Measurements from ENCODE around the gene MYF5.

MYF5 gene

DNA sequence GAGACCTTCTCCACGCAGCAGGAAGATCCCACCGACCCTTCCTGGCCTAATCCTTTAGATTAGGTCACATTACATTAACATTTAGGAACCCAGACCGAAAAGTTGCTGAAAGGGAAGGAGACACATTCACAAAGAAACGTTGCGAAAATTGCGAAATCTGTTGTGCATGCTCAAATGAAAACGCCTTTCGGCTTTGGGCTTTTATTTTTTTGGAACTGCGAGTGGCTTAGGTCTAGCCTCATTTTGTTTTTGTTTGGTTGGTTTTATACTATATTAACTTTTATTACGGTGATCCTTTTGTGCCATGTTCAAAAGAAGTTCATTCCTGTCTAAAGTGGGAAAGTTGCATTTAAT is 7.8 kb upstream of the MYF5 start:
- Histone ChIP-seq H3K4me1 (ENCODE audit: control insufficient read depth, low read depth, low read length) (no peaks in the 10 kb centered on the region), H3K36me3 (ENCODE audit: control insufficient read depth, insufficient read depth, low read length) (no peaks in the 10 kb centered on the region), H3K4ac (ENCODE audit: low read depth, low read length) (no peak overlapping the region), H3K79me1 (ENCODE audit: low read length) (no peaks in the 10 kb centered on the region), H3K18ac (ENCODE audit: low read length) (no peak overlapping the region), H3K27ac (ENCODE audit: low read depth, low read length) (no peak overlapping the region), H2BK15ac (replicated peaks; ENCODE audit: low read depth) (no peak overlapping the region), H3K4me2 (ENCODE audit: low read length) (peak overlapping the region; percentile 28), H3K56ac (ENCODE audit: low read length) (peak overlapping the region; percentile 59), H3K79me2 (ENCODE audit: control insufficient read depth, insufficient read depth, low read length) (no peaks in the 10 kb centered on the region), H3K27me3 (ENCODE audit: insufficient read depth, low read length, poor library complexity) (peaks cover 18% of the 10 kb centered on the region), H4K5ac (ENCODE audit: low read length) (no peak overlapping the region), H2BK120ac (ENCODE audit: low read depth, low read length) (no peak overlapping the region), H3K4me3 (ENCODE audit: low read length) (no peak overlapping the region), H2BK5ac (ENCODE audit: low read length) (no peak overlapping the region), H4K8ac (ENCODE audit: low read depth, low read length) (no peak overlapping the region), H3K23ac (ENCODE audit: low read length) (no peak overlapping the region), H2AK5ac (ENCODE audit: low read length) (no peak overlapping the region), H3K9ac (ENCODE audit: low read length) (peak overlapping the region; percentile 4)
- DNase-seq: peak; percentile 14
- WGBS (ENCODE audit: extremely low coverage, insufficient coverage, low lambda C conversion rate): no CpG with 5 or more reads among the region's 10 CpGs

DNA sequence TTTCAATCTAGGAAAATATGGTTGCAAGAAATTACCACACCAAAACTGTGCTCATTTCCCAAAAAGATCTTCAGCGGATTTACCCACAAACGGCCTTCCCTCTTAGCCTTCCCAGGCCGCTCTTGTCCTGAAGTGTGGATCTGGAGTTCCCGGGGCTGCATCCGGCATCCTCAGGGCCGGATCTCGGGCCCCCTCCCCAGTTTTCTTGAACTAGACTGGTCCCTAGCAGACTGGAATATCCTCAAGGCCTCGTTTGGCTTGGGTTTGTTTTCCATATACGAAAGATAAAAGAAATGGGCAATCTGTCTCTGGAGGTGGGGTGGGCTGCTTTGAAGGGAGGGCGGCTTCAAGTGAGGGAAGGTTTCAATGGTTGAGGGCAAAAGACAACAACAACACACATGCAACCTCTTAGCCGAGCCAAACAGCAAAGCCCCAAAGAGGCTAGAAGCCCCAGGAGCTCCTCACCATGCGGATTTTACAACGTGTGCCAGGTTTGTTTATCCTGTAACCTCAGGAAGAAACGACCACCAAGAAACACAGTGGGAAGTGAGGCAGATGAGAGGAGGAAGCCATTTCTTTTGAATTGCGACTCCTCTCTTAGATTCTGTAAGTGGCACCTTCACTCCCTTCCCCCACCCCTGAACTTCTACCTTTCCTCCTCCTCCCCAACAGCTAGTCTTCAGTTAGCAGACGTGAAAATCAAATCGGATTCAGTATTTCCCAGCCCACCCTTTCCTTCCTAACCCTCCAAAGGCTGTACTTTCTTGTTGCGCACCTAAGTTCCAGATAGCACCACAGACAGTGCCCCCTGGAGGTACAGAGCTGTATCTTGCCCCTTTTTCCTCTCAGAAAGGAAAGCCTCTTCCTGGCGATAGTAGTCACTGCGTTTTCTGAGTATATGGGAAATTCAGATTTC is 6.6 kb upstream of the MYF5 start:
- Histone ChIP-seq H3K79me1 (ENCODE audit: low read length) (no peaks in the 10 kb centered on the region), H3K79me2 (ENCODE audit: control insufficient read depth, insufficient read depth, low read length) (no peaks in the 10 kb centered on the region), H2BK5ac (ENCODE audit: low read length) (no peak overlapping the region), H3K27ac (ENCODE audit: low read depth, low read length) (no peak overlapping the region), H3K4ac (ENCODE audit: low read depth, low read length) (no peak overlapping the region), H3K56ac (ENCODE audit: low read length) (no peak overlapping the region), H3K9ac (ENCODE audit: low read length) (no peak overlapping the region), H3K27me3 (ENCODE audit: insufficient read depth, low read length, poor library complexity) (peaks cover 18% of the 10 kb centered on the region), H4K5ac (ENCODE audit: low read length) (no peak overlapping the region), H3K4me3 (ENCODE audit: low read length) (no peak overlapping the region), H3K4me1 (ENCODE audit: control insufficient read depth, low read depth, low read length) (peaks cover 3% of the 10 kb centered on the region), H4K8ac (ENCODE audit: low read depth, low read length) (no peak overlapping the region), H3K23ac (ENCODE audit: low read length) (no peak overlapping the region), H3K36me3 (ENCODE audit: control insufficient read depth, insufficient read depth, low read length) (no peaks in the 10 kb centered on the region), H3K18ac (ENCODE audit: low read length) (peak overlapping the region; percentile 60), H2BK120ac (ENCODE audit: low read depth, low read length) (no peak overlapping the region), H2BK15ac (replicated peaks; ENCODE audit: low read depth) (no peak overlapping the region), H2AK5ac (ENCODE audit: low read length) (no peak overlapping the region), H3K4me2 (ENCODE audit: low read length) (peak overlapping the region; percentile 25)
- no CpG with 5 or more reads among the region's 20 CpGs for WGBS (ENCODE audit: extremely low coverage, insufficient coverage, low lambda C conversion rate)
- DNase-seq: peak; percentile 77

DNA sequence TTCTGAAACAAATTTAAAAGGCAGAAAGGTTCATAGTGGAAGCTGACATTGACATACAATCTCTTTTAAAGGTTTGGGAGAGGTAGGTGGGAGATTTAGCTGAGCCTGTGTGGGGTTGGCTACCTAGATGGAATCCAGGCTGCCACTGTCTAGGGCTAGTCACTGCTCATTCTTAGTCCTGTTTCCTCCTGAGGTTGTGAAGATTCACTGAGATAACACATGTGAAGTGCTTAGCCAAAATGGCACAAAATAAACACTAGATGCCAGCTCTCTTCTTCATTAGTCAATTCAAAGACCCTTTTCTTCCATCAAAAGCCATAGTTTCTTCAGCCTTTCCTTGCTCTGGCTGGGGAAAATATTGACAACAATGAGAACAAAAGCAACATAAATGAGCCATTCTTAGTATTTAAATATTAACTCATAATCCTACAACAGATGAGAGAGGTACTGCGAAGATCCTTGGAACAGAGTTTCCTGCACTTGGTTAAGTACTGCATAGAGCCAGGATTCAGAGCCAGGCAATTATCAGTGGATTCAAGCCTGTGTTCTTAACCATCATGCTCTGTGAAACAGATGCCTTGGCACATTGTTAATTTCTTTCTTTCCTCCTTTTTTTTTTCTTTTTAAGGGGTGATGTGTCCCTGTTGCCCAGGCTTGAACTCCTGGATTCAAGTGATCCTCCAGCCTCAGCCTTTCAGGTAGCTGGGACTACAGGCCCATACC is 5.8 kb upstream of the MYF5 start:
- Histone ChIP-seq H4K5ac (ENCODE audit: low read length) (no peak overlapping the region), H3K79me2 (ENCODE audit: control insufficient read depth, insufficient read depth, low read length) (no peaks in the 10 kb centered on the region), H3K9ac (ENCODE audit: low read length) (no peak overlapping the region), H3K23ac (ENCODE audit: low read length) (no peak overlapping the region), H3K4ac (ENCODE audit: low read depth, low read length) (no peak overlapping the region), H4K8ac (ENCODE audit: low read depth, low read length) (no peak overlapping the region), H3K4me1 (ENCODE audit: control insufficient read depth, low read depth, low read length) (peaks cover 4% of the 10 kb centered on the region), H2AK5ac (ENCODE audit: low read length) (no peak overlapping the region), H3K4me2 (ENCODE audit: low read length) (no peak overlapping the region), H3K79me1 (ENCODE audit: low read length) (no peaks in the 10 kb centered on the region), H3K27ac (ENCODE audit: low read depth, low read length) (no peak overlapping the region), H2BK15ac (replicated peaks; ENCODE audit: low read depth) (no peak overlapping the region), H2BK120ac (ENCODE audit: low read depth, low read length) (no peak overlapping the region), H3K36me3 (ENCODE audit: control insufficient read depth, insufficient read depth, low read length) (no peaks in the 10 kb centered on the region), H3K27me3 (ENCODE audit: insufficient read depth, low read length, poor library complexity) (peaks cover 18% of the 10 kb centered on the region), H3K18ac (ENCODE audit: low read length) (no peak overlapping the region), H3K4me3 (ENCODE audit: low read length) (no peak overlapping the region), H2BK5ac (ENCODE audit: low read length) (no peak overlapping the region), H3K56ac (ENCODE audit: low read length) (no peak overlapping the region)
- no CpG with 5 or more reads among the region's 1 CpG for WGBS (ENCODE audit: extremely low coverage, insufficient coverage, low lambda C conversion rate)
- no peak for DNase-seq

- Histone ChIP-seq H2BK15ac (replicated peaks; ENCODE audit: low read depth) (no peak overlapping the region), H2AK5ac (ENCODE audit: low read length) (no peak overlapping the region), H3K23ac (ENCODE audit: low read length) (no peak overlapping the region), H3K4ac (ENCODE audit: low read depth, low read length) (no peak overlapping the region), H4K8ac (ENCODE audit: low read depth, low read length) (no peak overlapping the region), H3K79me1 (ENCODE audit: low read length) (no peaks in the 10 kb centered on the region), H2BK120ac (ENCODE audit: low read depth, low read length) (no peak overlapping the region), H3K9ac (ENCODE audit: low read length) (no peak overlapping the region), H3K4me1 (ENCODE audit: control insufficient read depth, low read depth, low read length) (peaks cover 5% of the 10 kb centered on the region), H3K36me3 (ENCODE audit: control insufficient read depth, insufficient read depth, low read length) (no peaks in the 10 kb centered on the region), H3K56ac (ENCODE audit: low read length) (no peak overlapping the region), H3K4me2 (ENCODE audit: low read length) (no peak overlapping the region), H3K79me2 (ENCODE audit: control insufficient read depth, insufficient read depth, low read length) (no peaks in the 10 kb centered on the region), H3K18ac (ENCODE audit: low read length) (no peak overlapping the region), H3K27me3 (ENCODE audit: insufficient read depth, low read length, poor library complexity) (peaks cover 12% of the 10 kb centered on the region), H2BK5ac (ENCODE audit: low read length) (no peak overlapping the region), H3K27ac (ENCODE audit: low read depth, low read length) (no peak overlapping the region), H4K5ac (ENCODE audit: low read length) (no peak overlapping the region), H3K4me3 (ENCODE audit: low read length) (no peak overlapping the region)
- WGBS (ENCODE audit: extremely low coverage, insufficient coverage, low lambda C conversion rate): no CpG with 5 or more reads among the region's 1 CpG
- DNase-seq: no peak
Measured at GRCh38 chr12:80711866-80712265, 4.8 kb upstream of the MYF5 start.

DNA sequence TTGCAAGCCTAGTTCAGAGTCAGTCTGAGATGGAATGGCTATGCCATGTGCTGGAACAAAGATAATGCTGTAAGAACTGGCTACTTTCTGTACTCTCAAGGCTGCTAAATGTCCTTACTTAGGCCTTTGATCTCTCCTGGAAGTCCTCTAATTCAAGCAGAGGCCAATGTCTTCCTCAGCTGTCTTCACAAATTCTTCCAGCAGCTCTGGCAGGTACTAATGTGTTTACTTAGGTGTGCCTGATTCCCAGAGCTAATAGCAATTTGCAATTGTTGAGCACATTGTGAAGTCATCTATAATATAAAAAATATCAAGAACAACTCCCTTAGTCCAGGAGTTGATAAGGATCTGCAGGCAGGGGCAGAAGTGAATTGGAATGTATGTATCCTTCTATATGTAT is 3.8 kb upstream of the MYF5 start:
- H4K8ac ChIP-seq (ENCODE audit: low read depth, low read length): no peak overlapping the region
- H3K4me3 ChIP-seq (ENCODE audit: low read length): no peak overlapping the region
- H3K4me1 ChIP-seq (ENCODE audit: control insufficient read depth, low read depth, low read length): peaks cover 5% of the 10 kb centered on the region
- H3K18ac ChIP-seq (ENCODE audit: low read length): no peak overlapping the region
- no peak overlapping the region for H3K56ac ChIP-seq (ENCODE audit: low read length)
- H3K27me3 ChIP-seq (ENCODE audit: insufficient read depth, low read length, poor library complexity): peaks cover 2% of the 10 kb centered on the region
- no peak overlapping the region for H2BK5ac ChIP-seq (ENCODE audit: low read length)
- no peak overlapping the region for H2BK15ac ChIP-seq (replicated peaks; ENCODE audit: low read depth)
- no peak overlapping the region for H2AK5ac ChIP-seq (ENCODE audit: low read length)
- H3K36me3 ChIP-seq (ENCODE audit: control insufficient read depth, insufficient read depth, low read length): no peaks in the 10 kb centered on the region
- no peaks in the 10 kb centered on the region for H3K79me2 ChIP-seq (ENCODE audit: control insufficient read depth, insufficient read depth, low read length)
- H3K9ac ChIP-seq (ENCODE audit: low read length): no peak overlapping the region
- H3K4ac ChIP-seq (ENCODE audit: low read depth, low read length): no peak overlapping the region
- no peaks in the 10 kb centered on the region for H3K79me1 ChIP-seq (ENCODE audit: low read length)
- H4K5ac ChIP-seq (ENCODE audit: low read length): no peak overlapping the region
- DNase-seq: no peak
- no peak overlapping the region for H3K23ac ChIP-seq (ENCODE audit: low read length)
- H2BK120ac ChIP-seq (ENCODE audit: low read depth, low read length): no peak overlapping the region
- H3K27ac ChIP-seq (ENCODE audit: low read depth, low read length): no peak overlapping the region
- no peak overlapping the region for H3K4me2 ChIP-seq (ENCODE audit: low read length)
